ENCODE measurements around the gene SLITRK5. TPM values are rescaled to one million over a fixed set of nuclear protein-coding genes. Genes with fewer than 3 reads are reported as not detected.

The SLITRK5 gene
- total and polyA plus RNA-seq, 2 donors (not counting 3 experiments of a cell fraction or from before 2014, with no cell fraction given), result 0.01 to 0.04 TPM

DNA sequence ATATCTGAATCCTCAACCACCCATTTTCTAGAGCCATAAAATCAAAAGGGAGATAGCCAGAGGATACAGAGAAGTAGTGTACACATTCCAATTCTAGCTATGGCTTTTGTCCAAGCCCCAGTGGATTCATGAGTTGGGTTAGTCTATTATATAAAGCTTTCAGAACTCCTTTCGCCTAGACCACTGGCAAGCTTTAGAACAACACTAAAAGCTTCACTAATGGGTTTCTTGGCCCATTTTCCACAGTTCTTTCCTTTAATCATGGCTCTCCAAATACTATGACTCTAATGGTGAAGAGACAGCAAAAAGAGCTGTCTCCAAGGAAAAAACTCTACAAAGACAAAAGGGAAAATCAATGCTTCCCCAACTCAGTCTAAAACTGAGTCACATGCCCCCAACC, 48.2 kb upstream of the SLITRK5 start:
- Histone ChIP-seq H3K4me1 (ENCODE audit: control insufficient read depth, extremely low read depth, insufficient read depth, low read length) (no peaks in the 10 kb centered on the region), H3K79me2 (ENCODE audit: control insufficient read depth, insufficient read depth, low read length) (no peaks in the 10 kb centered on the region), H3K4me3 (replicated peaks in 1 of 3; ENCODE audit: insufficient read depth in 1 of 3, low read depth in 1 of 3, low read length in 3 of 3) (no peak overlapping the region), H3K36me3 (ENCODE audit: control insufficient read depth in 2 of 2, extremely low read depth in 1 of 2, insufficient read depth in 2 of 2, low read length in 2 of 2) (no peaks in the 10 kb centered on the region), H3K9me3 (replicated peaks; ENCODE audit: control insufficient read depth, insufficient read depth, low read length) (peaks cover 2% of the 10 kb centered on the region), H2AFZ (ENCODE audit: low read depth, low read length) (no peak overlapping the region), H3K27me3 (ENCODE audit: control insufficient read depth in 2 of 2, insufficient read depth in 2 of 2, low read length in 2 of 2) (no peaks in the 10 kb centered on the region), H3K9ac (replicated peaks; ENCODE audit: extremely low read depth, insufficient read depth, low read length) (no peak overlapping the region), H3K4me2 (ENCODE audit: insufficient read depth, low read length) (no peak overlapping the region), H3K27ac (ENCODE audit: insufficient read depth, low read depth, low read length) (no peak overlapping the region), H4K20me1 (replicated peaks; ENCODE audit: control insufficient read depth, extremely low read depth, insufficient read depth, low read length) (no peaks in the 10 kb centered on the region), H3K9me1 (replicated peaks; ENCODE audit: control insufficient read depth, extremely low read depth, insufficient read depth, low read length) (no peaks in the 10 kb centered on the region)
- no peak for DNase-seq (ENCODE audit: low read depth, low spot score)
- ChIA-PET POLR2A (no interaction called here), CTCF (no interaction called here)
- FAIRE-seq, result no peak
- BruUV-seq (replicated peaks), result no TSS peak
- intact Hi-C loops (cut with micrococcal nuclease) (no loop called here), dilution Hi-C loops (cut with MboI; ENCODE audit: extremely low pct_ligation_motif_present, low sequenced_read_pairs) (no loop called here)
- TF ChIP-seq FOS (IDR thresholded peaks at IDR 0.05; ENCODE audit: borderline replicate concordance, insufficient read depth, low read length), result no peak
- no peak for TF ChIP-seq GATA2 (IDR thresholded peaks at IDR 0.05; ENCODE audit: insufficient read depth, insufficient read length, low read depth, low read length)
- no peak for TF ChIP-seq JUN (IDR thresholded peaks at IDR 0.05; ENCODE audit: borderline replicate concordance, insufficient read depth, insufficient read length, low read depth)
- no peak for TF ChIP-seq POLR2A (IDR thresholded peaks at IDR 0.05; ENCODE audit: low read depth, low read length)
- TF ChIP-seq, protein P1, sequence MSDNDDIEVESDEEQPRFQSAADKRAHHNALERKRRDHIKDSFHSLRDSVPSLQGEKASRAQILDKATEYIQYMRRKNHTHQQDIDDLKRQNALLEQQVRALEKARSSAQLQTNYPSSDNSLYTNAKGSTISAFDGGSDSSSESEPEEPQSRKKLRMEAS (IDR thresholded peaks at IDR 0.05; ENCODE audit: insufficient read depth, insufficient read length), result no peak
- TF ChIP-seq MYC (IDR thresholded peaks at IDR 0.05; ENCODE audit: low read depth, low read length), result no peak
- no peak for TF ChIP-seq CTCF (IDR thresholded peaks at IDR 0.05; ENCODE audit: extremely low read depth in 1 of 2, insufficient read depth in 1 of 2, low read depth in 1 of 2, low read length in 2 of 2)
- TF ChIP-seq EZH2 (IDR thresholded peaks at IDR 0.05; ENCODE audit: borderline replicate concordance, low read depth, low read length, severe bottlenecking), result no peak
- TF ChIP-seq POLR2AphosphoS5 (IDR thresholded peaks at IDR 0.05; ENCODE audit: insufficient read depth, low read depth, low read length), result no peak

Data from endothelial cell of umbilical vein (primary cell).